Body of pancreas (tissue), 4 donors: ENCODE data around the gene SCN8A. TPM values are rescaled to one million over a fixed set of nuclear protein-coding genes. Genes with fewer than 3 reads are reported as not detected.
"Not testable (repeated sequence)": the region's sequence is repeated elsewhere in the genome, so short reads cannot be mapped to it uniquely, and the experiment has no call there.

ENCODE experiments used
- ATAC-seq: fragments of 150-250 bp; one replicate; pipeline ENCODE4 v1.9.1; 2016
- DNase-seq, 4 donors: peaks; one replicate each; pipeline ENCODE4 v3.0.0-alpha.2; 2019
- H3K27ac ChIP-seq, 4 donors: fragments of 200-600 bp; sonication (generic); 1 replicate in 3 of 4; 2 replicates in 1 of 4; pipeline versions ENCODE4 v1.5.1 to v1.6.1; 2016 to 2019; ENCODE audit warnings: mild to moderate bottlenecking in 1 of 4, mixed read lengths in 1 of 4, moderate library complexity in 1 of 4
- H3K27me3 ChIP-seq, 2 donors: fragments of 200-600 bp; sonication (generic); one replicate each; pipeline ENCODE4 v1.6.0; 2016; ENCODE audit warnings: mild to moderate bottlenecking in 1 of 2
- H3K36me3 ChIP-seq, 2 donors: fragments of 200-600 bp; sonication (generic); replicated peaks in 1 of 2; 2 replicates each; pipeline ENCODE4 v1.5.1; 2016; ENCODE audit warnings: low read depth in 2 of 2; ENCODE audit not compliant: insufficient read depth in 1 of 2
- H3K4me1 ChIP-seq: fragments of 200-600 bp; sonication (generic); one replicate; pipeline ENCODE4 v1.6.0; 2016
- H3K4me3 ChIP-seq, 2 donors: fragments of 200-600 bp; sonication (generic); 1 replicate in 1 of 2; 2 replicates in 1 of 2; pipeline ENCODE4 v1.5.1; 2016 to 2019
- H3K9me3 ChIP-seq, 3 donors: fragments of 200-600 bp; sonication (generic); 1 replicate in 2 of 3; 2 replicates in 1 of 3; pipeline ENCODE4 v1.5.1; 2016
- CTCF ChIP-seq, 7 experiments: fragments of 450-650 bp in 4 of 7; fragments of 200-600 bp in 3 of 7; sonication (generic) in 3 of 7; IDR thresholded peaks; one replicate each; pipeline ENCODE4 v1.5.1; 2016 to 2019; ENCODE audit warnings: antibody characterized with exemption in 7 of 7
- POLR2A ChIP-seq, 3 donors: fragments of 450-650 bp; IDR thresholded peaks; one replicate each; pipeline ENCODE4 v1.6.1; 2016; ENCODE audit warnings: antibody characterized with exemption in 3 of 3, mild to moderate bottlenecking in 2 of 3
- WGBS, 2 donors: methylation state at CpG; one replicate each; pipeline ENCODE4 v1.1.5; 2017; 5-methylcytosine and 5-hydroxymethylcytosine counted together
- intact Hi-C: fragments of 100-400 bp; cut with DNase I; formaldehyde crosslinking; loops from one replicate; pipeline ENCODE4 v1.15.1; 2023
- total RNA-seq, 2 donors: library from RNA; depleted of rRNA; stranded (reverse); fragments of >200 nt; gene quantifications; one replicate each; pipeline ENCODE4 v1.1.0, GENCODE V29; 2016

The SCN8A gene
- total RNA-seq, 2 donors from 2014 or later: 4.9 to 11.2 TPM

GRCh38 chr12:51549637-51550036, 41.4 kb upstream of the SCN8A start:
- no peak for TF ChIP-seq CTCF (IDR thresholded peaks at IDR 0.05)
- TF ChIP-seq POLR2A (IDR thresholded peaks at IDR 0.05): no peak
- Histone ChIP-seq H3K27ac (no peak overlapping the region), H3K36me3 (no peaks in the 10 kb centered on the region), H3K4me1 (no peaks in the 10 kb centered on the region), H3K4me3 (no peak overlapping the region), H3K9me3 (peaks cover 0 to 5% (median 0%) of the 10 kb centered on the region in 3 donors), H3K27me3 (no peaks in the 10 kb centered on the region)
- no peak for DNase-seq
- WGBS, 2 donors: 90% methylated on average over 8 of the region's 8 CpGs
- no peak for ATAC-seq
- intact Hi-C loops: no loop called here

- H3K4me1 ChIP-seq, H3K27ac ChIP-seq, intact Hi-C loops, H3K36me3 ChIP-seq, H3K27me3 ChIP-seq, H3K4me3 ChIP-seq, ATAC-seq, DNase-seq, H3K9me3 ChIP-seq: not testable (repeated sequence)
- WGBS, 2 donors: 62 to 65% methylated on average over 3 to 6 of the region's 28 CpGs
Observed at GRCh38 chr12:51568271-51569032, 22.6 kb upstream of the SCN8A start.

- no peak for DNase-seq
- WGBS, 2 donors: 74 to 81% methylated on average over 6 of the region's 6 CpGs
Observed at GRCh38 chr12:51579321-51579850, 11.6 kb upstream of the SCN8A start.

GRCh38 chr12:51589060-51589459, 2.0 kb upstream of the SCN8A start:
- intact Hi-C loops: no loop called here
- Histone ChIP-seq H3K9me3 (no peaks in the 10 kb centered on the region), H3K4me3 (no peak overlapping the region), H3K27ac (no peak overlapping the region), H3K4me1 (peaks cover 12% of the 10 kb centered on the region), H3K36me3 (no peaks in the 10 kb centered on the region), H3K27me3 (peaks cover 0 to 5% of the 10 kb centered on the region in 2 donors)
- no peak for TF ChIP-seq CTCF (IDR thresholded peaks at IDR 0.05)
- no peak for TF ChIP-seq POLR2A (IDR thresholded peaks at IDR 0.05)
- DNase-seq: no peak
- 76 to 82% methylated on average over 5 of the region's 5 CpGs for WGBS, 2 donors
- no peak for ATAC-seq

More at GRCh38 chr12:51579321-51579850, 11.6 kb upstream of the SCN8A start:
- Histone ChIP-seq H3K9me3 (no peaks in the 10 kb centered on the region), H3K36me3 (no peaks in the 10 kb centered on the region), H3K4me1 (no peaks in the 10 kb centered on the region), H3K27me3 (no peaks in the 10 kb centered on the region), H3K4me3 (no peak overlapping the region), H3K27ac (no peak overlapping the region)
- TF ChIP-seq CTCF (IDR thresholded peaks at IDR 0.05) (no peak), POLR2A (IDR thresholded peaks at IDR 0.05) (no peak)
- no peak for ATAC-seq
- intact Hi-C loops: no loop called here

GRCh38 chr12:51589557-51590176, 1.4 kb upstream of the SCN8A start:
- TF ChIP-seq CTCF (IDR thresholded peaks at IDR 0.05) (no peak), POLR2A (IDR thresholded peaks at IDR 0.05) (no peak)
- ATAC-seq (no peak), DNase-seq (no peak)
- no peak overlapping the region for H3K27ac ChIP-seq
- H3K4me3 ChIP-seq: no peak overlapping the region
- no peaks in the 10 kb centered on the region for H3K36me3 ChIP-seq
- intact Hi-C loops: no loop called here
- no peaks in the 10 kb centered on the region for H3K9me3 ChIP-seq
- H3K27me3 ChIP-seq: peaks cover 0 to 5% of the 10 kb centered on the region in 2 donors
- H3K4me1 ChIP-seq: peaks cover 12% of the 10 kb centered on the region
- WGBS, 2 donors: 68 to 72% methylated on average over 13 of the region's 13 CpGs
